HepG2 (cell line): ENCODE data around the gene S1PR3. TPM values are rescaled to one million over a fixed set of nuclear protein-coding genes. Genes with fewer than 3 reads are reported as not detected.

Experiments used
- ATAC-seq: fragments of 200-7000 bp; cut with Tn5 transposase; 3 replicates; pipeline ENCODE4 v1.9.1; 2020; ENCODE audit warnings: mild to moderate bottlenecking, moderate library complexity
- BruUV-seq: library from RNA; stranded (reverse); fragments of 400-500 nt; replicated peaks from 2 replicates; lab custom pipeline; 2021; lab: Mats Ljungman, UMichigan
- CTCF ChIA-PET: fragments of 300-600 bp; formaldehyde crosslinking; extraction: SDS; loops from one replicate; lab custom pipeline; 2021; ENCODE audit warnings: low total read pairs, inconsistent platforms, low intra/inter-chr PET ratio; lab: Yijun Ruan, JAX
- POLR2A ChIA-PET: fragments of 350-600 bp; sonication (Branson Sonifier 250); formaldehyde crosslinking; loops from one replicate; lab custom pipeline; 2020; ENCODE audit warnings: antibody characterized with exemption, inconsistent platforms; lab: Yijun Ruan, JAX
- DNase-seq: peaks from one replicate; pipeline ENCODE4 v3.0.0-alpha.2; 2015; ENCODE audit warnings: low spot score
- FAIRE-seq: peaks from 3 replicates; lab custom pipeline; 2011; peaks lifted over from hg19 to GRCh38; lab: Jason Lieb, UNC
- H2AFZ ChIP-seq: one replicate; pipeline ENCODE4 v1.6.1; 2011; ENCODE audit warnings: low read length, inconsistent platforms
- H3K27ac ChIP-seq: fragments of 300-600 bp; 3 replicates; pipeline ENCODE4 v1.8.0; 2011; ENCODE audit warnings: mixed run types, mild to moderate bottlenecking, mixed read lengths, low read length, inconsistent platforms; ENCODE audit not compliant: insufficient read depth; ENCODE audit errors: extremely low read length
- H3K27me3 ChIP-seq, 2 experiments: fragments of 200-600 bp in 1 of 2; 2 replicates in 1 of 2; 3 replicates in 1 of 2; pipeline versions ENCODE4 v1.6.0 to v1.8.0; 2011; ENCODE audit warnings: low read length in 2 of 2, mild to moderate bottlenecking in 2 of 2, moderate library complexity in 2 of 2, inconsistent platforms in 1 of 2; ENCODE audit not compliant: insufficient read depth in 2 of 2, control insufficient read depth in 1 of 2
- H3K36me3 ChIP-seq, 2 experiments: fragments of 200-600 bp in 1 of 2; replicated peaks in 1 of 2; 2 replicates in 1 of 2; 3 replicates in 1 of 2; pipeline versions ENCODE4 v1.5.1 to v1.8.0; 2011; ENCODE audit warnings: low read length in 2 of 2, inconsistent platforms in 1 of 2; ENCODE audit not compliant: insufficient read depth in 2 of 2, control insufficient read depth in 1 of 2
- H3K4me1 ChIP-seq: 2 replicates; pipeline ENCODE4 v1.5.1; 2012; ENCODE audit warnings: low read length, inconsistent platforms; ENCODE audit not compliant: insufficient read depth
- H3K4me2 ChIP-seq: 2 replicates; pipeline ENCODE4 v1.6.0; 2011; ENCODE audit warnings: low read depth, low read length, inconsistent platforms
- H3K4me3 ChIP-seq, 3 experiments: fragments of 200-600 bp in 1 of 3; sonication (generic), shearing (Covaris generic) in 1 of 3; replicated peaks in 1 of 3; 2 replicates each; pipeline ENCODE4 v1.5.1; 2011 to 2016; ENCODE audit warnings: low read length in 3 of 3, inconsistent platforms in 2 of 3, low read depth in 2 of 3, mild to moderate bottlenecking in 2 of 3, control low read depth in 1 of 3, mixed read lengths in 1 of 3; ENCODE audit not compliant: insufficient read depth in 1 of 3
- H3K79me2 ChIP-seq: one replicate; pipeline ENCODE4 v1.6.1; 2011; ENCODE audit warnings: low read length, inconsistent platforms; ENCODE audit not compliant: insufficient read depth
- H3K9ac ChIP-seq: 2 replicates; pipeline ENCODE4 v1.6.0; 2011; ENCODE audit warnings: mild to moderate bottlenecking, low read depth, low read length, inconsistent platforms; ENCODE audit not compliant: insufficient read depth
- H3K9me3 ChIP-seq: 2 replicates; pipeline ENCODE4 v1.5.1; 2012; ENCODE audit warnings: mild to moderate bottlenecking, low read length
- H4K20me1 ChIP-seq: 2 replicates; pipeline ENCODE4 v1.6.0; 2011; ENCODE audit warnings: inconsistent platforms, mild to moderate bottlenecking, low read length, moderate library complexity; ENCODE audit not compliant: insufficient read depth
- ATM ChIP-seq: fragments of 450-650 bp; IDR thresholded peaks from 2 replicates; pipeline ENCODE4 v1.7.1; 2017; ENCODE audit warnings: mild to moderate bottlenecking, borderline replicate concordance
- CHD2 ChIP-seq: IDR thresholded peaks from 2 replicates; pipeline ENCODE4 v1.6.1; 2011; ENCODE audit warnings: low read depth, low read length, improper control_type of control experiment
- DBP ChIP-seq: sonication (generic); formaldehyde crosslinking; IDR thresholded peaks from 2 replicates; pipeline ENCODE4 v1.4.0; 2020; ENCODE audit warnings: missing genetic modification reagents; ENCODE audit errors: not compliant biosample characterization
- HNRNPL ChIP-seq: fragments of 200-400 bp; formaldehyde crosslinking; IDR thresholded peaks from 2 replicates; pipeline ENCODE4 v1.6.1; 2017; ENCODE audit warnings: mild to moderate bottlenecking, low read depth, low read length
- LCORL ChIP-seq, 2 experiments: fragments of 450-650 bp in 1 of 2; sonication (generic) in 1 of 2; formaldehyde crosslinking in 1 of 2; IDR thresholded peaks; 2 replicates each; pipeline versions ENCODE4 v1.5.0 to v1.6.1; 2017 to 2020; ENCODE audit warnings: antibody characterized with exemption in 1 of 2, missing genetic modification reagents in 1 of 2
- MAFF ChIP-seq: IDR thresholded peaks from 2 replicates; pipeline ENCODE4 v1.6.1; 2011; ENCODE audit warnings: low read depth, low read length, improper control_type of control experiment
- MAFK ChIP-seq, 2 experiments: IDR thresholded peaks in 1 of 2; conservative IDR thresholded peaks in 1 of 2; 2 replicates each; pipeline ENCODE4 v1.6.1; 2011; ENCODE audit warnings: improper control_type of control experiment in 2 of 2, low read length in 2 of 2
- SP2 ChIP-seq: sonication (generic); formaldehyde crosslinking; IDR thresholded peaks from 2 replicates; pipeline ENCODE4 v1.5.1; 2020; ENCODE audit warnings: mild to moderate bottlenecking, missing genetic modification reagents
- TFDP2 ChIP-seq: sonication (generic); formaldehyde crosslinking; IDR thresholded peaks from 2 replicates; pipeline ENCODE4 v1.4.0; 2020; ENCODE audit warnings: missing genetic modification reagents
- ZFP37 ChIP-seq: sonication (generic); formaldehyde crosslinking; IDR thresholded peaks from 2 replicates; pipeline ENCODE4 v1.4.0; 2020; ENCODE audit warnings: missing genetic modification reagents, borderline replicate concordance
- ZKSCAN5 ChIP-seq: sonication (generic); formaldehyde crosslinking; IDR thresholded peaks from 2 replicates; pipeline ENCODE4 v1.5.1; 2020; ENCODE audit warnings: mild to moderate bottlenecking, missing genetic modification reagents
- ZNF354B ChIP-seq: sonication (generic); formaldehyde crosslinking; IDR thresholded peaks from 2 replicates; pipeline ENCODE4 v1.8.0; 2022; ENCODE audit warnings: mild to moderate bottlenecking, missing genetic modification reagents
- ZNF496 ChIP-seq: sonication (generic); formaldehyde crosslinking; IDR thresholded peaks from 2 replicates; pipeline ENCODE4 v1.8.1; 2023; ENCODE audit warnings: mild to moderate bottlenecking, moderate library complexity, missing genetic modification reagents; ENCODE audit not compliant: insufficient replicate concordance
- ZNF776 ChIP-seq: sonication (generic); formaldehyde crosslinking; IDR thresholded peaks from 2 replicates; pipeline ENCODE4 v1.4.0; 2020; ENCODE audit warnings: mild to moderate bottlenecking, missing genetic modification reagents
- WGBS: methylation state at CpG from one replicate; pipeline ENCODE4 v1.1.6; 2017; ENCODE audit warnings: low lambda C conversion rate; 5-methylcytosine and 5-hydroxymethylcytosine counted together
- in situ Hi-C: cut with HindIII; loops from 2 replicates; pipeline ENCODE4 v1.10.0; 2017; ENCODE audit warnings: low pct_unique_long_range_greater_than_20kb; ENCODE audit not compliant: extremely low pct_ligation_motif_present
- intact Hi-C: fragments of 100-400 bp; cut with micrococcal nuclease; formaldehyde crosslinking; loops from one replicate; pipeline ENCODE4 v1.10.0; 2022; ENCODE audit not compliant: unreplicated experiment
- polyA plus RNA-seq, 8 experiments: library from polyadenylated mRNA; depleted of rRNA in 3 of 8; stranded (reverse) in 7 of 8; unstranded in 1 of 8; fragments of >200 nt; fragmentation: Illumina TruSeq in 4 of 8; extraction: Trizol in 4 of 8; gene quantifications; 2 replicates each; pipeline versions ENCODE4 v1.2.1 to v1.2.3, GENCODE V29; 2011 to 2016; ENCODE audit warnings: low read depth in 4 of 8, missing spikeins in 1 of 8, mixed read lengths in 1 of 8; ENCODE audit not compliant: insufficient read depth in 1 of 8
- total RNA-seq, 5 experiments: library from RNA; depleted of rRNA; stranded (reverse); fragments of >200 nt; fragmentation: Illumina TruSeq; extraction: Trizol; gene quantifications; 2 replicates each; pipeline ENCODE4 v1.2.3, GENCODE V29; 2016; ENCODE audit warnings: low read depth in 1 of 5
- TF ChIP-seq, protein P1 (sequence below): sonication (generic); formaldehyde crosslinking; IDR thresholded peaks from 2 replicates; pipeline ENCODE4 v1.4.0; 2020; ENCODE audit warnings: missing genetic modification reagents, borderline replicate concordance

Gene S1PR3
- total and polyA plus RNA-seq, 2 of the 13 experiments (the other 11 are each of a cell fraction or from before 2014, with no cell fraction given) = 0.02 TPM; not detected in 1

DNA sequence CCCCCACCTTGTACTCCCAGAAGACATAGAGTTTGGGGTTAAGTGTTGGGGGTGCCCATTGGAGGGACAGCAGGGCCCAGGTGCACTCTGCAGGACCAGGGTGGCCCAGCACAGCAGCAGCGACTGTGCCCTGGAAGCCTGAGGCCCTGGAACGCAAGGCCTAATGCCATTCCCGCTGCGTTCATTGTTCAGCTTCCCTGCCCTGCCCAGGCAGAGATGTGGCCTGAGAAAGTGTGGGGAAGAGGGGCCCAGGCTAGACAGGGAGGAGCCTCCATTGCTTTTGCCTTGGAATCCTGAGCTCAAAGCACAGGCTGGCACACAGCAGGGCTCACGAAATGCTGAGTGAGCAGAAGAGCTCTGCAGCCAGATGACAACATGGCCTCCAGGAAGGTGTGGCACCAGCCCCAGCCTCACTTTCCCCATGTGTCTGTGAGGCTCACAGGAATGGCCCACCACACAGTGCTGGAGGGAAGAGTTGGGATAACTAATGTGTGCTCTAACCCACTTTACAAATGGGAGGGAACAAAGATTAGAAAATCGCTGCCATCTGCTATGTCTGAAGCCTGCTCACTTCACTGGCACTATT is 19.4 kb downstream of the S1PR3 start:
- TF ChIP-seq ZKSCAN5 (CRISPR knock-in tag) = no peak
- TF ChIP-seq SP2 (CRISPR knock-in tag) = no peak
- TF ChIP-seq MAFK (conservative IDR thresholded peaks at IDR 0.05 in 1 of 2, IDR thresholded peaks at IDR 0.05 in 1 of 2; ENCODE audit: low read length in 2 of 2) = peak; percentile 40 to 64; a peak in 2 of 4 replicates
- no peak for TF ChIP-seq ATM
- 0 out of 2 replicates have a peak, but pooled peaks have one; percentile 7 for TF ChIP-seq MAFF
- TF ChIP-seq, all 625 proteins: peak for 2
- H3K4me1 ChIP-seq = no peaks in the 10 kb centered on the region
- H3K4me2 ChIP-seq = no peak overlapping the region
- POLR2A ChIA-PET = no interaction called here
- H3K4me3 ChIP-seq = no peak overlapping the region
- FAIRE-seq (no peak), ATAC-seq (no peak), DNase-seq (no peak)
- H3K36me3 ChIP-seq = no peaks in the 10 kb centered on the region
- no peaks in the 10 kb centered on the region for H4K20me1 ChIP-seq
- CTCF ChIA-PET = no interaction called here
- BruUV-seq = no TSS peak
- no peak overlapping the region for H3K9ac ChIP-seq
- H3K27me3 ChIP-seq = no peaks in the 10 kb centered on the region
- H2AFZ ChIP-seq = no peak overlapping the region
- 36% methylated on average over 6 of the region's 6 CpGs for WGBS
- H3K27ac ChIP-seq = no peak overlapping the region
- no peaks in the 10 kb centered on the region for H3K9me3 ChIP-seq
- H3K79me2 ChIP-seq = no peaks in the 10 kb centered on the region
- in situ Hi-C loops = no loop called here
- intact Hi-C loops = no loop called here

DNA sequence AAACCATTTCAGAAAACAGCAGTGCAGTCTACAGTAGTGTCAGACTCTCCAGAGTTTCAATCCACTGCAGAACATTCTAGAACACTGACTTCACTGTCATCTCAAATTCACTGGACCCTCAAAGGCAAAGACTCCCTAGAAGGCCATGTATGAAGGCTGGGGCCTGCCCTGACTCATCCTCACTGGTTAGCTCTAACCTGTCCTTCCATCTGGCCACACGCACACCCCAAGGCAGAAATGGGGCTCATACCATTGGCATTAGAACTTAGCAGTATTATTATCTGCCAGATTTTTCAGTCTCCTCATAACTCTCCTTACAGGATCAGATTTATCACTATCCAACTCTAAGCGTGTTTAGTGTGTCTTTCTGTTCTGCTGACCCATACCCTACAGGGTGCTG is 20.4 kb downstream of the S1PR3 start:
- 23% methylated on average over 2 of the region's 2 CpGs for WGBS
- Histone ChIP-seq H3K79me2 (no peaks in the 10 kb centered on the region), H3K27me3 (no peaks in the 10 kb centered on the region), H2AFZ (no peak overlapping the region), H3K9me3 (no peaks in the 10 kb centered on the region), H3K36me3 (no peaks in the 10 kb centered on the region), H3K4me1 (no peaks in the 10 kb centered on the region), H3K4me2 (no peak overlapping the region), H4K20me1 (no peaks in the 10 kb centered on the region), H3K4me3 (no peak overlapping the region), H3K9ac (no peak overlapping the region), H3K27ac (no peak overlapping the region)
- CTCF ChIA-PET = no interaction called here
- no TSS peak for BruUV-seq
- intact Hi-C loops = no loop called here
- in situ Hi-C loops = no loop called here
- FAIRE-seq = no peak
- ATAC-seq = no peak
- POLR2A ChIA-PET = no interaction called here
- no peak for DNase-seq
- TF ChIP-seq CHD2 (no peak), ZNF496 (CRISPR knock-in tag) (no peak), ZNF776 (CRISPR knock-in tag) (no peak), ZFP37 (CRISPR knock-in tag) (no peak), HNRNPL (no peak), DBP (CRISPR knock-in tag) (no peak), LCORL (IDR thresholded peaks at IDR 0.05) (no peak), LCORL (CRISPR knock-in tag; IDR thresholded peaks at IDR 0.05) (no peak), ZNF354B (no peak), TFDP2 (CRISPR knock-in tag) (no peak)
- TF ChIP-seq, protein P1, sequence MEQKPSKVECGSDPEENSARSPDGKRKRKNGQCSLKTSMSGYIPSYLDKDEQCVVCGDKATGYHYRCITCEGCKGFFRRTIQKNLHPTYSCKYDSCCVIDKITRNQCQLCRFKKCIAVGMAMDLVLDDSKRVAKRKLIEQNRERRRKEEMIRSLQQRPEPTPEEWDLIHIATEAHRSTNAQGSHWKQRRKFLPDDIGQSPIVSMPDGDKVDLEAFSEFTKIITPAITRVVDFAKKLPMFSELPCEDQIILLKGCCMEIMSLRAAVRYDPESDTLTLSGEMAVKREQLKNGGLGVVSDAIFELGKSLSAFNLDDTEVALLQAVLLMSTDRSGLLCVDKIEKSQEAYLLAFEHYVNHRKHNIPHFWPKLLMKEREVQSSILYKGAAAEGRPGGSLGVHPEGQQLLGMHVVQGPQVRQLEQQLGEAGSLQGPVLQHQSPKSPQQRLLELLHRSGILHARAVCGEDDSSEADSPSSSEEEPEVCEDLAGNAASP = no peak
